SK-N-SH treated with all-trans-retinoic acid at 6 μM for 48 hours (cell line): Measurements from ENCODE around the gene PRKD2.

Source experiments
- ARNTL ChIP-seq: fragments of 450-650 bp; formaldehyde crosslinking; IDR thresholded peaks from 2 replicates; pipeline ENCODE4 v1.5.0; 2020; ENCODE audit warnings: low read depth, mild to moderate bottlenecking, moderate library complexity, borderline replicate concordance
- CSDC2 ChIP-seq: fragments of 250-450 bp; sonication (Bioruptor Pico); IDR thresholded peaks from 2 replicates; pipeline ENCODE4 v1.5.0; 2020; ENCODE audit warnings: mild to moderate bottlenecking, moderate library complexity
- CSRNP3 ChIP-seq: fragments of 250-450 bp; sonication (Bioruptor Pico); IDR thresholded peaks from 2 replicates; pipeline ENCODE4 v1.5.1; 2021; ENCODE audit warnings: mild to moderate bottlenecking, moderate library complexity
- GLIS3 ChIP-seq: fragments of 250-450 bp; sonication (Bioruptor Pico); IDR thresholded peaks from 2 replicates; pipeline ENCODE4 v1.5.0; 2020; ENCODE audit warnings: mild to moderate bottlenecking, moderate library complexity
- ISL1 ChIP-seq: fragments of 250-450 bp; sonication (Bioruptor Pico); IDR thresholded peaks from 2 replicates; pipeline ENCODE4 v2.1.2; 2022; ENCODE audit warnings: mild to moderate bottlenecking, moderate library complexity
- OSR1 ChIP-seq: fragments of 250-450 bp; sonication (Bioruptor Pico); IDR thresholded peaks from 2 replicates; pipeline ENCODE4 v1.8.0; 2022; ENCODE audit warnings: moderate library complexity, mild to moderate bottlenecking, inconsistent platforms
- PATZ1 ChIP-seq: fragments of 250-450 bp; sonication (Bioruptor Pico); IDR thresholded peaks from 2 replicates; pipeline ENCODE4 v1.8.0; 2020; ENCODE audit warnings: mild to moderate bottlenecking, moderate library complexity, borderline replicate concordance
- TCF4 ChIP-seq: fragments of 250-450 bp; sonication (Bioruptor Pico); IDR thresholded peaks from 2 replicates; pipeline ENCODE4 v1.8.0; 2021; ENCODE audit warnings: mild to moderate bottlenecking, moderate library complexity, borderline replicate concordance
- TSHZ2 ChIP-seq: fragments of 250-450 bp; sonication (Bioruptor Pico); IDR thresholded peaks from 2 replicates; pipeline ENCODE4 v1.5.0; 2020; ENCODE audit warnings: mild to moderate bottlenecking, moderate library complexity
- ZC3H10 ChIP-seq: fragments of 250-450 bp; sonication (Bioruptor Pico); IDR thresholded peaks from 2 replicates; pipeline ENCODE4 v1.5.1; 2021; ENCODE audit warnings: mild to moderate bottlenecking, moderate library complexity
- ZFP30 ChIP-seq: fragments of 450-650 bp; formaldehyde crosslinking; IDR thresholded peaks from 2 replicates; pipeline ENCODE4 v1.5.0; 2022; ENCODE audit warnings: mild to moderate bottlenecking, moderate library complexity
- ZNF565 ChIP-seq: fragments of 450-650 bp; formaldehyde crosslinking; conservative IDR thresholded peaks from 2 replicates; pipeline ENCODE4 v1.5.0; 2020; ENCODE audit warnings: low read depth, mild to moderate bottlenecking, moderate library complexity
- ZNF70 ChIP-seq: fragments of 450-650 bp; formaldehyde crosslinking; IDR thresholded peaks from 2 replicates; pipeline ENCODE4 v1.5.0; 2020; ENCODE audit warnings: mild to moderate bottlenecking, moderate library complexity

- TF ChIP-seq PATZ1 (CRISPR knock-in tag), result no peak
- TF ChIP-seq ZNF70 (CRISPR knock-in tag), result no peak
- no peak for TF ChIP-seq TSHZ2 (CRISPR knock-in tag)
- TF ChIP-seq ARNTL, result no peak
- no peak for TF ChIP-seq CSRNP3 (CRISPR knock-in tag)
- TF ChIP-seq TCF4 (CRISPR knock-in tag), result no peak
- TF ChIP-seq ZC3H10 (CRISPR knock-in tag), result no peak
- TF ChIP-seq ISL1 (CRISPR knock-in tag), result no peak
- TF ChIP-seq OSR1 (CRISPR knock-in tag), result no peak
- TF ChIP-seq GLIS3 (CRISPR knock-in tag), result no peak
- TF ChIP-seq CSDC2 (CRISPR knock-in tag), result no peak
- no peak for TF ChIP-seq ZFP30 (CRISPR knock-in tag)
- TF ChIP-seq ZNF565 (CRISPR knock-in tag), result no peak
These were observed 23.2 kb downstream of the PRKD2 start for GRCh38 chr19:46693760-46694159.
